Measurements from ENCODE around the gene KAT5. TPM values are rescaled to one million over a fixed set of nuclear protein-coding genes. Genes with fewer than 3 reads are reported as not detected.

Gene KAT5
- total and polyA plus RNA-seq, 2 of the 13 experiments (the other 11 are each of a cell fraction or from before 2014, with no cell fraction given): 35.2 to 48.3 TPM

DNA sequence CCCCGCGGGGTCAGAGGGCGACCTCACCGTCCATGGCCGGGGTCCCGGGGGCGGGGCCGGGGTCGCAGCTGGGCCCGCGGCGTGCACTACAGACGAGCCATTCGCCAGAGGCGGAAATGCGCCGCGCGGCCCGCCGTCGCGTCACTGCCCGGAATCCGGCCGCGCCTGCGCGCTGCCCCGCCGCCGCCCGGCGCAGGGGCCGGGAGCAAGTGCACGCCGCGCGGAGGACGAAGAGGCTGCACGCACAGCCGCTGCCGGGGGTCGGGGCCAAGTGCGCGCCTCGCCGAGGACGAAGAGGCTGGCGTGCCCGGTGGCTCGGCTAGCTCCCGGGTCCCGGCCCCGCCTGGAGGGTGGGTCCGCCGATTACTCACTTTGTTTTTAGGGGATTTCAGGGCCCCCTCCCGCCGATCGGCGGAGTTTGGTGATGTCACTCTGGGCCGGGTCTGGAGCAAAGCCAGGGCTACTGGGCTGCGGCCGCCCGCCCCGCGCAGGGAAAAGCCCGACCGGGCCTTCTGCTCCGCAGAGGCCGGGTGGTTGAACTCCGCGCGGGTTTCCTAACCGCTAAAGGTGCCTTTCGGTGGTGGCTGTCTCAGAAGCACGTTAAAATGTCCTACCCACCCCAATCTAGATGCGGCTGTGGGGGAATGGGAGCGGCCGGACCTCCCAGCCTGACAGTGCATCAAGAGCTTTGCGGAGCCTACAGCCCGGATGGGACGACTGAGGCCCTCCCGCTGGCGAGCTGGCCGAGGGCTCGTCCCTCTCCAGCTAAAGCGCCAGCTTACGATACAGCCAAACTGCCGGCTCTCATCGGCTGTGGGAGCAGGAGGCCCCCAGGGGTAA lies 49.0 kb upstream of the KAT5 start, which contains the start of gene RELA (continued):
- TF ChIP-seq, protein P1, sequence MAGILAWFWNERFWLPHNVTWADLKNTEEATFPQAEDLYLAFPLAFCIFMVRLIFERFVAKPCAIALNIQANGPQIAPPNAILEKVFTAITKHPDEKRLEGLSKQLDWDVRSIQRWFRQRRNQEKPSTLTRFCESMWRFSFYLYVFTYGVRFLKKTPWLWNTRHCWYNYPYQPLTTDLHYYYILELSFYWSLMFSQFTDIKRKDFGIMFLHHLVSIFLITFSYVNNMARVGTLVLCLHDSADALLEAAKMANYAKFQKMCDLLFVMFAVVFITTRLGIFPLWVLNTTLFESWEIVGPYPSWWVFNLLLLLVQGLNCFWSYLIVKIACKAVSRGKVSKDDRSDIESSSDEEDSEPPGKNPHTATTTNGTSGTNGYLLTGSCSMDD (CRISPR knock-in tag; IDR thresholded peaks at IDR 0.05): no peak
- TF ChIP-seq RBFOX2 (IDR thresholded peaks at IDR 0.05; ENCODE audit: low read depth, low read length) (peak; percentile 86), ZNF772 (CRISPR knock-in tag; IDR thresholded peaks at IDR 0.05) (0 out of 2 replicates have a peak, but pooled peaks have one; percentile 49), ZNF629 (CRISPR knock-in tag; conservative IDR thresholded peaks at IDR 0.05) (no peak), RBM22 (optimal IDR thresholded peaks at IDR 0.05; ENCODE audit: low read length) (no peak), ZNF672 (CRISPR knock-in tag; IDR thresholded peaks at IDR 0.05) (no peak), ARNTL (CRISPR knock-in tag; IDR thresholded peaks at IDR 0.05) (no peak), ZNF24 (IDR thresholded peaks at IDR 0.05) (no peak), ZNF317 (CRISPR knock-in tag; IDR thresholded peaks at IDR 0.05) (no peak), SP1 (IDR thresholded peaks at IDR 0.05) (no peak), SP1 (CRISPR knock-in tag; IDR thresholded peaks at IDR 0.05) (no peak; the same call in none of the 2 replicates), NAIF1 (CRISPR knock-in tag; IDR thresholded peaks at IDR 0.05; ENCODE audit: borderline replicate concordance) (no peak), GLI4 (CRISPR knock-in tag; IDR thresholded peaks at IDR 0.05; ENCODE audit: borderline replicate concordance) (no peak), POLR2G (IDR thresholded peaks at IDR 0.05; ENCODE audit: low read depth, low read length) (peak; percentile 82), ZNF761 (CRISPR knock-in tag; conservative IDR thresholded peaks at IDR 0.05) (peak; percentile 85; the same call in 1 of the 2 replicates), ZNF10 (CRISPR knock-in tag; IDR thresholded peaks at IDR 0.05; ENCODE audit: borderline replicate concordance, low read depth) (no peak), GFI1 (CRISPR knock-in tag; IDR thresholded peaks at IDR 0.05; ENCODE audit: borderline replicate concordance) (no peak), JDP2 (CRISPR knock-in tag; IDR thresholded peaks at IDR 0.05; ENCODE audit: borderline replicate concordance) (no peak)
- TF ChIP-seq, protein P2, sequence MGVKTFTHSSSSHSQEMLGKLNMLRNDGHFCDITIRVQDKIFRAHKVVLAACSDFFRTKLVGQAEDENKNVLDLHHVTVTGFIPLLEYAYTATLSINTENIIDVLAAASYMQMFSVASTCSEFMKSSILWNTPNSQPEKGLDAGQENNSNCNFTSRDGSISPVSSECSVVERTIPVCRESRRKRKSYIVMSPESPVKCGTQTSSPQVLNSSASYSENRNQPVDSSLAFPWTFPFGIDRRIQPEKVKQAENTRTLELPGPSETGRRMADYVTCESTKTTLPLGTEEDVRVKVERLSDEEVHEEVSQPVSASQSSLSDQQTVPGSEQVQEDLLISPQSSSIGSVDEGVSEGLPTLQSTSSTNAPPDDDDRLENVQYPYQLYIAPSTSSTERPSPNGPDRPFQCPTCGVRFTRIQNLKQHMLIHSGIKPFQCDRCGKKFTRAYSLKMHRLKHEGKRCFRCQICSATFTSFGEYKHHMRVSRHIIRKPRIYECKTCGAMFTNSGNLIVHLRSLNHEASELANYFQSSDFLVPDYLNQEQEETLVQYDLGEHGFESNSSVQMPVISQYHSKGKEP (CRISPR knock-in tag; IDR thresholded peaks at IDR 0.05): no peak; the same call in 1 of the 2 replicates
- TF ChIP-seq, protein P3, sequence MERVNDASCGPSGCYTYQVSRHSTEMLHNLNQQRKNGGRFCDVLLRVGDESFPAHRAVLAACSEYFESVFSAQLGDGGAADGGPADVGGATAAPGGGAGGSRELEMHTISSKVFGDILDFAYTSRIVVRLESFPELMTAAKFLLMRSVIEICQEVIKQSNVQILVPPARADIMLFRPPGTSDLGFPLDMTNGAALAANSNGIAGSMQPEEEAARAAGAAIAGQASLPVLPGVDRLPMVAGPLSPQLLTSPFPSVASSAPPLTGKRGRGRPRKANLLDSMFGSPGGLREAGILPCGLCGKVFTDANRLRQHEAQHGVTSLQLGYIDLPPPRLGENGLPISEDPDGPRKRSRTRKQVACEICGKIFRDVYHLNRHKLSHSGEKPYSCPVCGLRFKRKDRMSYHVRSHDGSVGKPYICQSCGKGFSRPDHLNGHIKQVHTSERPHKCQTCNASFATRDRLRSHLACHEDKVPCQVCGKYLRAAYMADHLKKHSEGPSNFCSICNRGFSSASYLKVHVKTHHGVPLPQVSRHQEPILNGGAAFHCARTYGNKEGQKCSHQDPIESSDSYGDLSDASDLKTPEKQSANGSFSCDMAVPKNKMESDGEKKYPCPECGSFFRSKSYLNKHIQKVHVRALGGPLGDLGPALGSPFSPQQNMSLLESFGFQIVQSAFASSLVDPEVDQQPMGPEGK (CRISPR knock-in tag; IDR thresholded peaks at IDR 0.05): peak; percentile 76
- TF ChIP-seq, protein P4, sequence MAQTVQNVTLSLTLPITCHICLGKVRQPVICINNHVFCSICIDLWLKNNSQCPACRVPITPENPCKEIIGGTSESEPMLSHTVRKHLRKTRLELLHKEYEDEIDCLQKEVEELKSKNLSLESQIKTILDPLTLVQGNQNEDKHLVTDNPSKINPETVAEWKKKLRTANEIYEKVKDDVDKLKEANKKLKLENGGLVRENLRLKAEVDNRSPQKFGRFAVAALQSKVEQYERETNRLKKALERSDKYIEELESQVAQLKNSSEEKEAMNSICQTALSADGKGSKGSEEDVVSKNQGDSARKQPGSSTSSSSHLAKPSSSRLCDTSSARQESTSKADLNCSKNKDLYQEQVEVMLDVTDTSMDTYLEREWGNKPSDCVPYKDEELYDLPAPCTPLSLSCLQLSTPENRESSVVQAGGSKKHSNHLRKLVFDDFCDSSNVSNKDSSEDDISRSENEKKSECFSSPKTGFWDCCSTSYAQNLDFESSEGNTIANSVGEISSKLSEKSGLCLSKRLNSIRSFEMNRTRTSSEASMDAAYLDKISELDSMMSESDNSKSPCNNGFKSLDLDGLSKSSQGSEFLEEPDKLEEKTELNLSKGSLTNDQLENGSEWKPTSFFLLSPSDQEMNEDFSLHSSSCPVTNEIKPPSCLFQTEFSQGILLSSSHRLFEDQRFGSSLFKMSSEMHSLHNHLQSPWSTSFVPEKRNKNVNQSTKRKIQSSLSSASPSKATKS (CRISPR knock-in tag; IDR thresholded peaks at IDR 0.05): no peak; the same call in 1 of the 2 replicates
